HL-60 (cell line): ENCODE results near the gene COL25A1.

Experiments
- CTCF ChIP-seq: IDR thresholded peaks from one replicate; pipeline ENCODE4 v1.5.1; 2011; ENCODE audit warnings: low read length, control low read depth, inconsistent platforms; ENCODE audit not compliant: insufficient read depth
- SPI1 ChIP-seq: IDR thresholded peaks from 2 replicates; pipeline ENCODE4 v1.6.1; 2012; ENCODE audit warnings: low read depth, mild to moderate bottlenecking, borderline replicate concordance

- no peak for TF ChIP-seq SPI1
- TF ChIP-seq CTCF = no peak
Measured at GRCh38 chr4:108891896-108892590, 410.4 kb downstream of the COL25A1 start.
